MM.1S (cell line): ENCODE data around the gene STAG1.

Experiments
- DNase-seq: peaks from one replicate; pipeline ENCODE4 v3.0.0-alpha.2; 2015
- H2AFZ ChIP-seq: fragments of 300-600 bp; sonication (generic); 2 replicates; pipeline ENCODE4 v1.6.0; 2016; ENCODE audit warnings: antibody characterized with exemption, low read length
- H3F3A ChIP-seq: fragments of 300-600 bp; sonication (generic); 2 replicates; pipeline ENCODE4 v1.6.1; 2016; ENCODE audit warnings: mild to moderate bottlenecking, antibody characterized with exemption, low read length, moderate library complexity, mixed read lengths; ENCODE audit not compliant: insufficient read depth
- H3K27ac ChIP-seq: fragments of 300-600 bp; sonication (generic); 2 replicates; pipeline ENCODE4 v1.5.1; 2016; ENCODE audit warnings: mild to moderate bottlenecking, low read length
- H3K27me3 ChIP-seq: fragments of 300-600 bp; sonication (generic); replicated peaks from 2 replicates; pipeline ENCODE4 v1.6.0; 2016; ENCODE audit warnings: low read length; ENCODE audit not compliant: insufficient read depth
- H3K36me3 ChIP-seq: fragments of 300-600 bp; sonication (generic); replicated peaks from 2 replicates; pipeline ENCODE4 v1.6.1; 2016; ENCODE audit warnings: mild to moderate bottlenecking, low read length, mixed read lengths; ENCODE audit not compliant: insufficient read depth
- H3K4me1 ChIP-seq: fragments of 300-600 bp; sonication (generic); 2 replicates; pipeline ENCODE4 v1.6.1; 2016; ENCODE audit warnings: low read length, mixed read lengths
- H3K4me2 ChIP-seq: fragments of 300-600 bp; sonication (generic); 2 replicates; pipeline ENCODE4 v1.6.0; 2016; ENCODE audit warnings: low read depth, low read length
- H3K4me3 ChIP-seq: fragments of 300-600 bp; sonication (generic); 2 replicates; pipeline ENCODE4 v1.5.1; 2016; ENCODE audit warnings: low read length, mixed read lengths
- H3K79me2 ChIP-seq: fragments of 300-600 bp; sonication (generic); 2 replicates; pipeline ENCODE4 v1.6.1; 2016; ENCODE audit warnings: mixed run types, low read length, mixed read lengths
- H3K9ac ChIP-seq: fragments of 300-600 bp; sonication (generic); 2 replicates; pipeline ENCODE4 v1.6.1; 2016; ENCODE audit warnings: low read length, mixed read lengths
- H3K9me2 ChIP-seq: fragments of 300-600 bp; sonication (generic); replicated peaks from 2 replicates; pipeline ENCODE4 v1.6.1; 2016; ENCODE audit warnings: mild to moderate bottlenecking, low read length, mixed read lengths; ENCODE audit not compliant: insufficient read depth
- H3K9me3 ChIP-seq: fragments of 300-600 bp; sonication (generic); replicated peaks from 2 replicates; pipeline ENCODE4 v1.6.1; 2016; ENCODE audit warnings: mild to moderate bottlenecking, low read length, mixed read lengths; ENCODE audit not compliant: insufficient read depth
- H4K20me1 ChIP-seq: fragments of 300-600 bp; sonication (generic); 2 replicates; pipeline ENCODE4 v1.6.1; 2016; ENCODE audit warnings: mild to moderate bottlenecking, low read length, moderate library complexity, mixed read lengths; ENCODE audit not compliant: insufficient read depth
- EZH2 ChIP-seq: fragments of 300-600 bp; sonication (generic); optimal IDR thresholded peaks from 2 replicates; pipeline ENCODE3; 2017; ENCODE audit warnings: low read depth, mild to moderate bottlenecking, antibody characterized with exemption, low read length, mixed read lengths
- EZH2phosphoT487 ChIP-seq: fragments of 300-600 bp; sonication (generic); IDR thresholded peaks from 2 replicates; pipeline ENCODE4 v1.6.1; 2018; ENCODE audit warnings: antibody characterized with exemption, low read length
- TF ChIP-seq, protein P1 (sequence below): fragments of 300-600 bp; sonication (generic); IDR thresholded peaks from 2 replicates; pipeline ENCODE4 v1.5.1; 2016; ENCODE audit warnings: antibody characterized with exemption, low read length, mixed read lengths

The STAG1 gene

DNA sequence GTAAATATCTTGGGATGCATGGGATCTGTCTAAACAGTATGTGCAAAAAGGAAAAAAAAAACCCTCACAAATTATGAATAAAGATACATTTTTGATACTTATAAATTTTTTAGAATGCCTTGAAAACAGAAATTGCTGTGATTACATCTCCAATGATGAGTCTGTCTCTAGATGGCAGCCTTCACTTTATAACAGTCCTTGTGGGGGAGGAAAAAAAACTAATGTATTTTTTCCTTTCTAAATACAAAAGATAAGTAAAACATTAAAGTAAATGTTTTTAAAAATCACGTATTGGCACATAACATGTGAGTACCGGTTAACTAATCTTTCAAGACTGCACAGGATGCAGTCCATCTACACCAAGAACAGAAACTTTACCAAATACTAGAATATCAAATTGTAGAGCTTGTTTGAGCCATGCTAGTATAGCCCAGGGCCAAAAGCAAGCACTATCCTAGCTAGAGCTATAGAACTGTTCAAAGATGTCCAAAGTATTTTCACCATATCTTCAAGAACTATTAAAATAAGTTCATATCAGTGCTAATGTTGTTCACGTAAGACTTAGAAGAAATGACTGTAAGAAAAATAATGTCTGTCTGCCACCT is 206.4 kb downstream of the STAG1 start:
- Histone ChIP-seq H3K9me2 (no peaks in the 10 kb centered on the region), H3F3A (no peaks in the 10 kb centered on the region), H3K27me3 (no peaks in the 10 kb centered on the region), H4K20me1 (no peaks in the 10 kb centered on the region), H3K4me3 (no peak overlapping the region), H3K27ac (no peak overlapping the region), H3K9me3 (no peaks in the 10 kb centered on the region), H3K36me3 (no peaks in the 10 kb centered on the region), H3K9ac (no peak overlapping the region), H3K4me1 (peaks cover 9% of the 10 kb centered on the region; the same call in 1 of the 2 replicates), H3K79me2 (peaks cover 9% of the 10 kb centered on the region; the same call in 1 of the 2 replicates), H3K4me2 (no peak overlapping the region), H2AFZ (no peak overlapping the region)
- DNase-seq = no peak
- no peak for TF ChIP-seq EZH2
- TF ChIP-seq EZH2phosphoT487 = no peak
- TF ChIP-seq, protein P1, sequence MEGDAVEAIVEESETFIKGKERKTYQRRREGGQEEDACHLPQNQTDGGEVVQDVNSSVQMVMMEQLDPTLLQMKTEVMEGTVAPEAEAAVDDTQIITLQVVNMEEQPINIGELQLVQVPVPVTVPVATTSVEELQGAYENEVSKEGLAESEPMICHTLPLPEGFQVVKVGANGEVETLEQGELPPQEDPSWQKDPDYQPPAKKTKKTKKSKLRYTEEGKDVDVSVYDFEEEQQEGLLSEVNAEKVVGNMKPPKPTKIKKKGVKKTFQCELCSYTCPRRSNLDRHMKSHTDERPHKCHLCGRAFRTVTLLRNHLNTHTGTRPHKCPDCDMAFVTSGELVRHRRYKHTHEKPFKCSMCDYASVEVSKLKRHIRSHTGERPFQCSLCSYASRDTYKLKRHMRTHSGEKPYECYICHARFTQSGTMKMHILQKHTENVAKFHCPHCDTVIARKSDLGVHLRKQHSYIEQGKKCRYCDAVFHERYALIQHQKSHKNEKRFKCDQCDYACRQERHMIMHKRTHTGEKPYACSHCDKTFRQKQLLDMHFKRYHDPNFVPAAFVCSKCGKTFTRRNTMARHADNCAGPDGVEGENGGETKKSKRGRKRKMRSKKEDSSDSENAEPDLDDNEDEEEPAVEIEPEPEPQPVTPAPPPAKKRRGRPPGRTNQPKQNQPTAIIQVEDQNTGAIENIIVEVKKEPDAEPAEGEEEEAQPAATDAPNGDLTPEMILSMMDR = no peak

DNA sequence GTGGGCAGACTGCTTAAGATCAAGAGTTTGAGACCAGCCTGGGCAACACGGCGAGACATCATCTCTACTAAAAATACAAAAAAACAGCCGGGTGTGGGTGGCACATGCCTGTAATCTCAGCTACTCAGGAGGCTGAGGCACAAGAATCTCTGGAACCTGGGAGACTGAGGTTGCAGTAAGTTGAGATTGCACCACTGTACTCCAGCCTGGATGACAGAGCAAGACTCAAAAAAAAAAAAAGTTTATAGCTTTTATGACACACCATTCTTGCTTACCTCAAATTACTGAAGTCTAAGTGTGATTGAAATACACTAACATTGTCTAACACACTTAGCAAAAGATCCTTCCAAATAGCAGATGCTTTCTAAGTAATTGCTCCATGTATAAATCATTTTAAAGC is 207.6 kb downstream of the STAG1 start:
- no peak for DNase-seq
- no peaks in the 10 kb centered on the region for H3K9me3 ChIP-seq
- H3F3A ChIP-seq = no peaks in the 10 kb centered on the region
- no peaks in the 10 kb centered on the region for H3K9me2 ChIP-seq
- peaks cover 9% of the 10 kb centered on the region; the same call in 1 of the 2 replicates for H3K79me2 ChIP-seq
- no peak overlapping the region for H3K27ac ChIP-seq
- no peak overlapping the region for H3K4me3 ChIP-seq
- H2AFZ ChIP-seq = no peak overlapping the region
- no peaks in the 10 kb centered on the region for H3K36me3 ChIP-seq
- H3K27me3 ChIP-seq = no peaks in the 10 kb centered on the region
- H3K4me1 ChIP-seq = peaks cover 9% of the 10 kb centered on the region; the same call in 1 of the 2 replicates
- no peak overlapping the region for H3K9ac ChIP-seq
- H4K20me1 ChIP-seq = no peaks in the 10 kb centered on the region
- H3K4me2 ChIP-seq = no peak overlapping the region
- TF ChIP-seq EZH2 (no peak), EZH2phosphoT487 (no peak)
- TF ChIP-seq, protein P1 = no peak

DNA sequence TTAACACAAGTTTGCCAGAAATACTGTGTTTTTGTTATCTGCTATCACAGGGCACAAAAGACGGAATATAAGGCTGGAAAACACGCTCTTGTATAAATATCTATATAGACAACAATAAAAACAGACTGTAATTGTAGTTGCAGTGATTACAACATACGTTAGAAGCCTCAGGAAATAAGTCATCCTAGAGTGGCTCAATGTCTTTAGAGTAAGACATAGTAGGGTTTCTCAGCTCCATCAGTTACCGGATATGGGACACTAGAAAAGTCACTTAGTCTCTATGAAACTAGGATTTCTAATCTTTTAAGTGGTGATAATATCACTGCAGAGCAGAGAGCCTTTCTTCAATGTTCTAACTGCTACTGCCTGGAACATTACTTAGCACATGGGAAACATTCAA is 208.8 kb downstream of the STAG1 start:
- H3F3A ChIP-seq = no peaks in the 10 kb centered on the region
- no peak overlapping the region for H3K4me2 ChIP-seq
- TF ChIP-seq EZH2phosphoT487 (no peak), EZH2 (no peak)
- TF ChIP-seq, protein P1 = no peak
- no peaks in the 10 kb centered on the region for H4K20me1 ChIP-seq
- H3K9me3 ChIP-seq = no peaks in the 10 kb centered on the region
- H3K9ac ChIP-seq = no peak overlapping the region
- no peaks in the 10 kb centered on the region for H3K9me2 ChIP-seq
- H2AFZ ChIP-seq = no peak overlapping the region
- peaks cover 9% of the 10 kb centered on the region; the same call in 1 of the 2 replicates for H3K4me1 ChIP-seq
- DNase-seq = no peak
- H3K36me3 ChIP-seq = no peaks in the 10 kb centered on the region
- no peak overlapping the region for H3K4me3 ChIP-seq
- no peak overlapping the region for H3K27ac ChIP-seq
- peaks cover 9% of the 10 kb centered on the region; the same call in 1 of the 2 replicates for H3K79me2 ChIP-seq
- no peaks in the 10 kb centered on the region for H3K27me3 ChIP-seq
